Epithelial cell of esophagus (primary cell): Measurements from ENCODE around the gene SHC4.

Experiments used
- DNase-seq: peaks from one replicate; pipeline ENCODE4 v3.0.0; 2010; ENCODE audit warnings: low read depth
- H3K4me3 ChIP-seq: 2 replicates; pipeline ENCODE4 v1.5.1; 2011; ENCODE audit warnings: mild to moderate bottlenecking, low read length, control low read depth
- TF ChIP-seq, protein P1 (sequence below): IDR thresholded peaks from 2 replicates; pipeline ENCODE4 v1.5.1; 2011; ENCODE audit warnings: low read depth, mild to moderate bottlenecking, low read length, control low read depth, inconsistent platforms; ENCODE audit not compliant: insufficient read depth; ENCODE audit errors: missing control alignments

The SHC4 gene

DNA sequence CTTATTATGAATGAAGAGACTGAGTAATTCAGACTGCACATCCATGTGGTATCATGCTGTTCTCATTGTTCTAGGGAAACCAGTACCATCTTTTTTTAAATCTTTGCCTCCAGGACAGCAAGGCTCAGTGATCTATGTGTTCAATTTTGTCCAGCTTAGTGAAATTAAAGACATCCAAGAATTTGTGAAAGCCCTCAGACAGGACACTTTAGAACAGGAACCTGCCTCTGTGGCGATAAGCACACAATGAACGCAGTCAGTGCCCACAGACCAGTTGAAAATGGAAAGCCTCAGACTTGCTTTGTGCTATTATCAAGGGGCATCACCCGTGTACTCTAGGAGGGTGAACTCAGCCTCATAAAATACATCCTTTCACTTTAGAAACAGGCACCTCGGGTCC, 65.7 kb downstream of the SHC4 start:
- TF ChIP-seq, protein P1, sequence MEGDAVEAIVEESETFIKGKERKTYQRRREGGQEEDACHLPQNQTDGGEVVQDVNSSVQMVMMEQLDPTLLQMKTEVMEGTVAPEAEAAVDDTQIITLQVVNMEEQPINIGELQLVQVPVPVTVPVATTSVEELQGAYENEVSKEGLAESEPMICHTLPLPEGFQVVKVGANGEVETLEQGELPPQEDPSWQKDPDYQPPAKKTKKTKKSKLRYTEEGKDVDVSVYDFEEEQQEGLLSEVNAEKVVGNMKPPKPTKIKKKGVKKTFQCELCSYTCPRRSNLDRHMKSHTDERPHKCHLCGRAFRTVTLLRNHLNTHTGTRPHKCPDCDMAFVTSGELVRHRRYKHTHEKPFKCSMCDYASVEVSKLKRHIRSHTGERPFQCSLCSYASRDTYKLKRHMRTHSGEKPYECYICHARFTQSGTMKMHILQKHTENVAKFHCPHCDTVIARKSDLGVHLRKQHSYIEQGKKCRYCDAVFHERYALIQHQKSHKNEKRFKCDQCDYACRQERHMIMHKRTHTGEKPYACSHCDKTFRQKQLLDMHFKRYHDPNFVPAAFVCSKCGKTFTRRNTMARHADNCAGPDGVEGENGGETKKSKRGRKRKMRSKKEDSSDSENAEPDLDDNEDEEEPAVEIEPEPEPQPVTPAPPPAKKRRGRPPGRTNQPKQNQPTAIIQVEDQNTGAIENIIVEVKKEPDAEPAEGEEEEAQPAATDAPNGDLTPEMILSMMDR = no peak
- H3K4me3 ChIP-seq = no peak overlapping the region
- no peak for DNase-seq

DNA sequence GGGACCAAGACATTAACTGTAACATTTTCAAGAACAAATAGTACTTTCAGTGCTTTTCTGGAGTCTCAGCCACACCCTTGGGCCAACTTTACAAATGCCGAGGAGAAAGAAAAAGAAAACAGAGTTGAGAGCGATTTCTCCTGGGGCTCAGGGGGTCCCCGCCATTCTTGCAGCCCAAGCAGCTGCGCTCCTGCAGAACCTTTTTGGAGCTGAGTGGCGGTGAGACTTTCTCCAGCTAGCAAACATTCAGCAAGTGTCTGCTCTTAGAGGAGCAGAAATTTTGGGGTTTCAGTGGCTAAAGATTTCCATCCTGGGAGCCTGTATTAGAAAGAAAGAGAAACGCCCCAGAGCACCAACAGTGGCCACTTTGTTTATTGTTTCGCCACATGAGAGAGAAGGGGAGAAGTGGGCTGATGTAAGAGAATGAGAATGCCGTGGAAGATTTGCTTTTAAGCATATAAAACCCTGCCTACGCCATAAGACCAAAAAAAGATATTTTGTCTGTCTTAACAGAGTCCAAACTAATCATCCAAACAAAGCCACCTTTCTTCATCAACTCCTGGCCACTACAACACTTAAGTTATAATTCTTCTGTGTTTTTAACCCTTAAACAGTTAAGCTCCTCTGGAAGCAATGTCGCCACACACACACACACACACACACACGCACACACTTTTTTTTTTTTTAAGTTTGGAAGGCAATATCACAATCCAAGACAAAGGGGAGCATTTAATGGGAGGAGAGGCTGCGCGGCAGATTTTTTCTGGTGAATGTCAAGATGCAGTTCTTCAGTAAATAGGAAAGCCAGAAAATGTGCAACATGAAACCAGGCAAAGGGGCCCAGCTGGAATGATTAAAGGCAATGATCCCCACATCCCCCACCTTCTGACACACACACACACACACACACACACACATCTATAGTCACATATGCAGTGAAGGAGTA, 66.6 kb downstream of the SHC4 start:
- no peak overlapping the region for H3K4me3 ChIP-seq
- TF ChIP-seq, protein P1 = no peak
- DNase-seq = no peak

GRCh38 chr15:48893311-48893710, 70.4 kb downstream of the SHC4 start:
- TF ChIP-seq, protein P1 = no peak
- no peak for DNase-seq
- no peak overlapping the region for H3K4me3 ChIP-seq

DNA sequence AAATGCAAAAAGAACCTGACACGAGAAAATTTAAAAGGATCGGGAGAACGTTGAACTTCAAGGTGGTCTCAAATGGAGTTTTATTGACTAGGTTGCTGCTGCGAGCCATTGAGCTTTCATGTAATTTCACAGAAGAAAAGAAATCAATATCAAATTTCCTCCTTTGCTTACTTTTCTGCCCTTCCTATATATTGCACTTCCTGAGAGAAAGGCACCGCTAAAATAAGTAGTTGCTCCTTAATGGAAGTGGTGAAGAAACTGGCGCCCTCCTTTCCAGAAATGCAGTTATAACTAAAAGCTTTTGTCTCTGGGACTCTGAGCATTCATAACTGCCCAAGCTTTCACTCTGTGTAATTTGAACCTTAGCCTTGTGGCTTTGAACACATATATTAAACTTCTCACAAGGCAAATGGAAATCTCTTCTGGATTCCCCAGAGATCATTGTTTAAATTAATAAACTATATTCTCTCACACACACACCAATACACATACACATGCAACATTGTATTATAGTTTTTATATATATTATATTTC, 72.4 kb downstream of the SHC4 start:
- DNase-seq = no peak
- no peak overlapping the region for H3K4me3 ChIP-seq
- TF ChIP-seq, protein P1 = no peak

DNA sequence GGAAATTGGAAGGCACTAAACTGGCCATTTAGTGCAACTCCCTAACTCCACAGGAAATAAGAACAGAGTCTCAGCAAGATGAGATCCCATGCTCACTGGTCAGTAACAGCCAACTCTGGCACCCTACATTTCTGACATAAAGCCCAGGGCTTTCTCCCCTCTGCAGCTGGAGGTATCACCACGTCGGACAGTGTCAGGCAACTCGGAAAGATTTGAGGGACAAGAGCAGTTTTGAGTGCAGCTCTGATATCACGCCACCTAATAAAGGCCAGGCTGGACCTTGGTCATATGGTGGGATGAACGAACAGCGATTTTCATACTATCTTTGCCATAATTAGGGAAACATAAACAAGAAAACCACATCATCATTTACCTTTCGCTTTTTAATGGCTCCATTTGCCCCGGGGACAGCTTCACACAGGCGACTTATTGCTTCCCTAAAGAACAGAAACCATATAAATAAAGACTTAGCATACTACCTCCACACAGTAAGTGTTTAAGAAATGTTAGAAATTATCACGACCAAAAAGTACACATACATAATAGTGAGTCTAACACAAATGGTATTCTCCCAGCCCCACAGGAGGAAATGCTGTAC, 73.2 kb downstream of the SHC4 start:
- no peak overlapping the region for H3K4me3 ChIP-seq
- no peak for DNase-seq
- TF ChIP-seq, protein P1 = no peak

GRCh38 chr15:48889925-48890324, 73.8 kb downstream of the SHC4 start:
- TF ChIP-seq, protein P1 = no peak
- no peak for DNase-seq
- no peak overlapping the region for H3K4me3 ChIP-seq

DNA sequence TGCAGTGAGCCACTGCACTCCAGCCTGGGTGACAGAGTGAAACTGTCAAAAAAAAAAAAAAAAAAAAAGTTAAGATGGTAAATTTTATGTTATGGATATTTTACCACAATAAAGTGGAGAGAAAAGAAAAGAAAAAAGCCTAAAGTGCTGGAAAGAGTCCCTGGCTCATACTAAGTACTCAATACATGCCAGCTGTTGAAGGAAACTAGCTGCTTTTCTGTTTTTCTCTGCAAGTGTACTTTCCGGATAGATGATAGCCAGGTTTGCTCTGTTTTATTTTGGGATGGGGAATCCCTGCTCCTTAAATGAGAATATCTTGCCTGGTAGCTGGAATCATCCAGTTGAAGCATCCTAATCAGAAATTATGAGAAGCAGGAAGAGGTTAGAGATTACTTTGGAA, 74.9 kb downstream of the SHC4 start:
- no peak for DNase-seq
- TF ChIP-seq, protein P1 = no peak
- H3K4me3 ChIP-seq = no peak overlapping the region
